Liver (tissue), 9 donors: ENCODE measurements around the gene EEFSEC. TPM values are rescaled to one million over a fixed set of nuclear protein-coding genes. Genes with fewer than 3 reads are reported as not detected.

ENCODE experiments used
- DNase-seq: peaks from one replicate; pipeline ENCODE4 v3.0.0-alpha.2; 2017; ENCODE audit warnings: low spot score
- H3K27ac ChIP-seq, 2 donors: one replicate each; pipeline ENCODE4 v1.7.0; 2013; ENCODE audit warnings: inconsistent platforms in 2 of 2, low read length in 2 of 2, control low read depth in 1 of 2, low read depth in 1 of 2, mild to moderate bottlenecking in 1 of 2
- H3K27me3 ChIP-seq, 4 donors: one replicate each; pipeline versions ENCODE4 v1.6.1 to v1.7.0; 2013; ENCODE audit warnings: low read length in 3 of 4, inconsistent platforms in 1 of 4, mild to moderate bottlenecking in 1 of 4, moderate library complexity in 1 of 4; ENCODE audit not compliant: control insufficient read depth in 4 of 4, insufficient read depth in 4 of 4
- H3K36me3 ChIP-seq, 4 donors: one replicate each; pipeline versions ENCODE4 v1.6.1 to v1.7.0; 2013; ENCODE audit warnings: low read length in 3 of 4, mild to moderate bottlenecking in 3 of 4, low read depth in 1 of 4, moderate library complexity in 1 of 4; ENCODE audit not compliant: control insufficient read depth in 4 of 4, insufficient read depth in 3 of 4
- H3K4me1 ChIP-seq, 4 donors: one replicate each; pipeline versions ENCODE4 v1.6.1 to v1.7.0; 2013; ENCODE audit warnings: low read length in 3 of 4, mild to moderate bottlenecking in 3 of 4, moderate library complexity in 1 of 4; ENCODE audit not compliant: control insufficient read depth in 4 of 4, insufficient read depth in 4 of 4
- H3K4me3 ChIP-seq, 3 donors: one replicate each; pipeline versions ENCODE4 v1.6.1 to v1.7.0; 2013; ENCODE audit warnings: low read length in 3 of 3, control low read depth in 1 of 3, low read depth in 1 of 3, mild to moderate bottlenecking in 1 of 3
- H3K9ac ChIP-seq, 2 donors: one replicate each; pipeline ENCODE4 v1.7.0; 2013; ENCODE audit warnings: low read length in 2 of 2, mild to moderate bottlenecking in 2 of 2, moderate library complexity in 2 of 2, control low read depth in 1 of 2, low read depth in 1 of 2
- H3K9me3 ChIP-seq, 4 donors: one replicate each; pipeline versions ENCODE4 v1.6.1 to v1.7.0; 2013; ENCODE audit warnings: low read length in 3 of 4; ENCODE audit not compliant: control insufficient read depth in 4 of 4
- ATF3 ChIP-seq: IDR thresholded peaks from 2 replicates; pipeline ENCODE4 v1.6.1; 2016; ENCODE audit warnings: antibody characterized with exemption
- CTCF ChIP-seq: fragments of 150-350 bp; IDR thresholded peaks from 2 replicates; pipeline ENCODE4 v1.5.1; 2017; ENCODE audit warnings: improper control_type of control experiment, low read depth, low read length; ENCODE audit not compliant: missing input control
- EGR1 ChIP-seq, 2 donors: IDR thresholded peaks; 2 replicates each; pipeline ENCODE4 v1.6.1; 2016 to 2018; ENCODE audit warnings: antibody characterized with exemption in 2 of 2, low read depth in 2 of 2
- FOXA1 ChIP-seq: IDR thresholded peaks from 2 replicates; pipeline ENCODE4 v1.6.1; 2016; ENCODE audit warnings: antibody characterized with exemption
- FOXA2 ChIP-seq: IDR thresholded peaks from 2 replicates; pipeline ENCODE4 v1.6.1; 2016; ENCODE audit warnings: antibody characterized with exemption
- GABPA ChIP-seq, 2 donors: IDR thresholded peaks in 1 of 2; conservative IDR thresholded peaks in 1 of 2; 2 replicates each; pipeline ENCODE4 v1.6.1; 2016; ENCODE audit warnings: antibody characterized with exemption in 2 of 2, mild to moderate bottlenecking in 1 of 2, moderate library complexity in 1 of 2
- HNF4A ChIP-seq, 2 donors: conservative IDR thresholded peaks; 2 replicates each; pipeline ENCODE4 v1.6.1; 2016; ENCODE audit warnings: antibody characterized with exemption in 2 of 2, mild to moderate bottlenecking in 2 of 2
- JUND ChIP-seq, 2 donors: IDR thresholded peaks; 2 replicates each; pipeline ENCODE4 v1.6.1; 2016; ENCODE audit warnings: antibody characterized with exemption in 2 of 2
- RAD21 ChIP-seq, 2 donors: IDR thresholded peaks; 2 replicates each; pipeline ENCODE4 v1.6.1; 2016; ENCODE audit warnings: antibody characterized with exemption in 2 of 2, mild to moderate bottlenecking in 2 of 2
- RXRA ChIP-seq, 2 donors: IDR thresholded peaks; 2 replicates each; pipeline ENCODE4 v1.6.1; 2017 to 2018; ENCODE audit warnings: antibody characterized with exemption in 2 of 2, mild to moderate bottlenecking in 1 of 2
- SP1 ChIP-seq: IDR thresholded peaks from 2 replicates; pipeline ENCODE4 v1.6.1; 2018; ENCODE audit warnings: antibody characterized with exemption, mild to moderate bottlenecking
- TAF1 ChIP-seq: conservative IDR thresholded peaks from 2 replicates; pipeline ENCODE4 v1.6.1; 2016; ENCODE audit warnings: antibody characterized with exemption, mild to moderate bottlenecking
- YY1 ChIP-seq: IDR thresholded peaks from 2 replicates; pipeline ENCODE4 v1.6.1; 2016; ENCODE audit warnings: antibody characterized with exemption, mild to moderate bottlenecking
- ZBTB33 ChIP-seq: IDR thresholded peaks from 2 replicates; pipeline ENCODE4 v1.6.1; 2016; ENCODE audit warnings: antibody characterized with exemption
- WGBS: extraction: QIAGEN DNeasy Blood & Tissue Kit; methylation state at CpG from one replicate; pipeline ENCODE4 v1.1.7; 2013; 5-methylcytosine and 5-hydroxymethylcytosine counted together
- polyA plus RNA-seq, 2 donors: library from polyadenylated mRNA; stranded (reverse) in 1 of 2; unstranded in 1 of 2; fragments of 200-250 nt in 1 of 2; fragments of >200 nt in 1 of 2; fragmentation: Nextera tagmentation in 1 of 2; extraction: Ambion mirVana in 1 of 2; gene quantifications; one replicate each; pipeline versions ENCODE4 v1.2.1 to v1.2.3, GENCODE V29; 2013 to 2015
- total RNA-seq, 2 donors: library from RNA; depleted of rRNA; stranded (reverse); fragments of >200 nt; gene quantifications; one replicate each; pipeline ENCODE4 v1.2.3, GENCODE V29; 2014
- TF ChIP-seq, protein P1 (sequence below): IDR thresholded peaks from 2 replicates; pipeline ENCODE4 v1.6.1; 2016; ENCODE audit warnings: antibody characterized with exemption
- donor health status: healthy.
- donor health status: healthy.
- donor health status: healthy.
- donor health status: healthy.
- donor health status: healthy.

The EEFSEC gene
- total and polyA plus RNA-seq, 4 donors, result 8.4 to 13.1 (median 10.7) TPM

GRCh38 chr3:128269796-128270195 is 116.5 kb downstream of the EEFSEC start:
- no peaks in the 10 kb centered on the region for H3K9me3 ChIP-seq
- 80% methylated on average over 3 of the region's 3 CpGs for WGBS
- no peak overlapping the region for H3K4me3 ChIP-seq
- no peaks in the 10 kb centered on the region for H3K27me3 ChIP-seq
- no peak overlapping the region for H3K9ac ChIP-seq
- no peak for DNase-seq
- no peaks in the 10 kb centered on the region for H3K4me1 ChIP-seq
- no peak overlapping the region for H3K27ac ChIP-seq
- TF ChIP-seq, protein P1, sequence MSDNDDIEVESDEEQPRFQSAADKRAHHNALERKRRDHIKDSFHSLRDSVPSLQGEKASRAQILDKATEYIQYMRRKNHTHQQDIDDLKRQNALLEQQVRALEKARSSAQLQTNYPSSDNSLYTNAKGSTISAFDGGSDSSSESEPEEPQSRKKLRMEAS, result no peak
- TF ChIP-seq RXRA (IDR thresholded peaks at IDR 0.05) (no peak), ATF3 (no peak), TAF1 (no peak), YY1 (no peak), EGR1 (IDR thresholded peaks at IDR 0.05; ENCODE audit: low read depth in 2 of 2) (no peak), SP1 (no peak), JUND (IDR thresholded peaks at IDR 0.05) (no peak), HNF4A (conservative IDR thresholded peaks at IDR 0.05) (no peak), CTCF (no peak), GABPA (IDR thresholded peaks at IDR 0.05 in 1 of 2, conservative IDR thresholded peaks at IDR 0.05 in 1 of 2) (no peak)
- H3K36me3 ChIP-seq, result peaks cover 1 to 22% (median 6%) of the 10 kb centered on the region in 4 donors

DNA sequence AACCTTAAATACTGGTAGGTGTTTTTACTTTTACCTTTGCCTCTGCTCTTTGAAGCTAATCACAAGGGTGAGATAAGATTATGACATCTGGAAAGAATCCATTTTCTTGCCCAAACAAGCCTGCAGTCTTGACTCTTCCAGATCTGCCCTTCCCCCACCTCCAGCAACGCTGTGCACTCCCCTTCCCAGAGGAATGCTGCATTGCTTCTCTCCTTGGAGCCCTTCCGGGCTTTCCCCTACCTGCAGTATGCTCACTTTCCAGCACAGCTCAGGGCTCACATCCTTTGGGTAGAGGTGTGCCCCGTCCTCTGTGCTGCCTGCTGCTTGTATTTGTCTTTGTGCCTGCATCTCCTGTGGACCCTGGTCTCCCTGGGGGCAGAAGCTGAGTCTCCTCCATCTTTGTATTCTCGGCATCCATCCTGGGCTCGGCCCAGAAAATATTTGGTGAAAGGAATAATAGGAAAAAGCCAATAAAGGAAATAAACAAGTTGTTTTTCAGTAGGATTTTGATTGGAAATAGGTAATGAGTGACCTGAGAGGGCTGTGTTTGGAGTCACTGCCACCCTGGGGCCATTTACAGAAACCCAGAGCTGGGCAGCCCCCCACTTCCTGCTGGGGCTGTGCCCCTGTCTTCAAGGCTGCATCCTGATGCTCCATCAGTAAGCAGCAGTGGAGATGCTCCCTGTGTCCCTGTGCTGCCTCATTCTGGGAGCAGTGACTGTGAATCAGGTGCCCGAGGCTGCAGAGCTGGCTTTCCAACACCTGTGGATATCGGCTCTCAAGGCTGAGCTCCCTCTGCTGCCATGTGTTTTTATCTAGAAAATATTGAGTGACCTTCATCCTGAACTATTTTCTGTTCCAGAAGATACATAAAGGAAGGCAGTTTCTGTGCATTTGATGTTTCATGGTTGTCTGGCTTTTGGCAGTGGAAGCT is 117.5 kb downstream of the EEFSEC start:
- no peak overlapping the region for H3K27ac ChIP-seq
- DNase-seq, result peak; percentile 28
- WGBS, result 96% methylated on average over 7 of the region's 7 CpGs
- H3K4me1 ChIP-seq, result no peaks in the 10 kb centered on the region
- TF ChIP-seq GABPA (IDR thresholded peaks at IDR 0.05 in 1 of 2, conservative IDR thresholded peaks at IDR 0.05 in 1 of 2) (no peak), YY1 (no peak), TAF1 (no peak), EGR1 (IDR thresholded peaks at IDR 0.05; ENCODE audit: low read depth in 2 of 2) (no peak), SP1 (no peak), FOXA1 (no peak), ZBTB33 (no peak), RAD21 (IDR thresholded peaks at IDR 0.05) (no peak), FOXA2 (no peak)
- TF ChIP-seq, protein P1, result no peak
- no peaks in the 10 kb centered on the region for H3K27me3 ChIP-seq
- H3K9me3 ChIP-seq, result no peaks in the 10 kb centered on the region
- H3K9ac ChIP-seq, result no peak overlapping the region
- H3K36me3 ChIP-seq, result peaks cover 0 to 16% (median 5%) of the 10 kb centered on the region in 4 donors
- H3K4me3 ChIP-seq, result no peak overlapping the region
